ENCODE results near the gene FOXR1.
"Not testable (repeated sequence)": the region's sequence is repeated elsewhere in the genome, so short reads cannot be mapped to it uniquely, and the experiment has no call there.

FOXR1 gene

GRCh38 chr11:118997627-118998387 lies 26.2 kb downstream of the FOXR1 start, which contains the start of gene CENATAC:
CENATAC (plus strand) TSS chr11:118998138; CDS start chr11:118998198, 60 bp downstream.
- peak; percentile 100 for DNase-seq (ENCODE audit: low spot score)

DNA sequence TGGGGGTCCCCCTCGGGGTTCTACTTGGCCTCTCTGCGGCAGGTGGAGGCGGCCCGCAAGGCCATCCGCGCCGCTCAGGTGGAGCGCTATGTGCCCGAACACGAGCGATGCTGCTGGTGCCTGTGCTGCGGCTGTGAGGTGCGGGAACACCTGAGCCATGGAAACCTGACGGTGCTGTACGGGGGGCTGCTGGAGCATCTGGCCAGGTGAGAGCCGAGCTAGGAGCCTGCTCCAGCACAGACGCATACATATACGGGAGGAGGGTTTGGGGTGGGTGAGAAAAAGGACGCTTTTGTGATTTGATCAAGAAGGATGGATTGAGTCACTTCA lies 26.8 kb downstream of the FOXR1 start:
- no peak for DNase-seq (ENCODE audit: low spot score)

DNA sequence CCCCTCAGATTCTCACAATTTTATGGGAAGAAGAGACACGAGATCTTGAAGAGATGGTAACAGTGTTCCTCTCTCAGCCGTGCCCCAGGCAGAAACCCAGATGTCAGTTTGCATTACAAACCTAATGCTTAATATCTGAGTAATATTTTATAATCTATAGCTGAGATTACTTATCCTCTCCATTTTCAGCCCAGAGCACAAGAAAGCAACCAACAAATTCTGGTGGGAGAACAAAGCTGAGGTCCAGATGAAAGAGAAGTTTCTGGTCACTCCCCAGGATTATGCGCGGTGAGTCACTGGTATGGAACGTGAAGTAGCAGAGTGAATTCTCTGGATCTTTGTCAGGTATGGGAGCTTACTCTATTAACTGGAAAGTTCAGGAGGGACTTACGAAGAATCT lies 27.3 kb downstream of the FOXR1 start:
- peak; percentile 59 for DNase-seq (ENCODE audit: low spot score)

DNA sequence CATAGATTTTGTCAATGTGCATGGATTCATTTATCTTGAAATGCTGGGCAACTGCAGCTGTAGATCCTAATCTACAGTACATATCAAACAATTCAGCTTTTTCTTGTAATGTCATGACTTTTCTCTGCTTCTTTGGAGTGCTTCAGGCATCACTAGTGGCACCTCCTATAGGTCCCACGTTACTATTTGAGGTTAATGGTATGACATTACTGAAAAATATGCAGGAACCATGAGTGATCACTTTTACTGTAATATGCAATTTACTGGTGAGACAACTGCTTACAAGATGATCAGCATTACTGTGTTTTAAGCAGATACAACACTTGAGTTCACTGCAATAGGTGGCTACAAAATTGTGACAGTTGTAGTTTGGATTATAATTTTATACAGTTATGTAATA lies 29.3 kb downstream of the FOXR1 start:
- DNase-seq (ENCODE audit: low spot score), result no peak

DNA sequence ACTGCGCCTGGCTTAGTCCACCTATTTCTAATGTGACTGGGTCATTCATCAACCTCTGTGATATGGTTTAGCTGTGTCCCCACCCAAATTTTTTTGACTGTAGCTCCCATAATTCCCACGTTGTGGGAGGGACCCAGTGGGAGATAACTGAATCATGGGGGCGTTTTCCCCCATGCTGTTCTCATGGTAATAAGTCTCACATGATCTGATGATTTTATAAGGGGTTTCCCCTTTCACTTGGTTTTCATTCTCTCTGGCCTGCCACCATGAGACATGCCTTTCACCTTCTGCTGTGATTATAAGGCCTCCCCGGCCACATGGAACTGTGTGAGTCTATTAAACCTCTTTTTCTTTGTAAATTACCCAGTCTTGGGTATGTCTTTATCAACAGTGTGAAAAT lies 35.1 kb downstream of the FOXR1 start:
- DNase-seq (ENCODE audit: low spot score), result no peak

- no peak for DNase-seq (ENCODE audit: low spot score)
Measured at GRCh38 chr11:119011476-119012053, 40.0 kb downstream of the FOXR1 start.

GRCh38 chr11:119012629-119013170 lies 41.1 kb downstream of the FOXR1 start:
- DNase-seq (ENCODE audit: low spot score), result no peak

- no peak for DNase-seq (ENCODE audit: low spot score)
Measured at GRCh38 chr11:119014209-119014924, 42.8 kb downstream of the FOXR1 start.

DNA sequence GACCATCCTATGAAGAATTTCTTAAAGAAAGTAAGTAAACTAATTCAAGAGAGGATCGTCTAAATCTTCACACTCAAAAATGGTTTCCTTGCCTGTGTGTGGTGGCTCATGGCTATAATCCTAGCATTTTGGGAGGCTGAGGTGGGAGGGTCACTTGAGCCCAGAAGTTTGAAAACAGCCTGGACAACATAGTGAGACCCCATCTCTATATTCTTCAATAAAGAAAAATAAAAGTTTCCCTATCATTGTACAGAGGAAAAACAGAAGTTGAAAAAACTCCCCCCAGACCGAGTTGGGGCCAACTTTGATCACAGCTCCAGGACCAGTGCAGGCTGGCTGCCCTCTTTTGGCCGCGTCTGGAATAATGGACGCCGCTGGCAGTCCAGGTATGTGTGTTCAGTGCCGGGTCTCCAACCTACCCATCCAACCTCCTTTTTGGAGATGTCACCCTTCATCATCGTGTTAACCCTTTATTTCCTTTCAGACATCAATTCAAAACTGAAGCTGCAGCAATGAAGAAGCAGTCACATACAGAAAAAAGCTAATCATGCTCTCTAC lies 43.6 kb downstream of the FOXR1 start:
- no peak for DNase-seq (ENCODE audit: low spot score)

GRCh38 chr11:119016216-119017009 lies 44.9 kb downstream of the FOXR1 start:
- DNase-seq (ENCODE audit: low spot score), result no peak

- not testable (repeated sequence) for DNase-seq (ENCODE audit: low spot score)
Measured at GRCh38 chr11:119017377-119017776, 45.8 kb downstream of the FOXR1 start.

DNA sequence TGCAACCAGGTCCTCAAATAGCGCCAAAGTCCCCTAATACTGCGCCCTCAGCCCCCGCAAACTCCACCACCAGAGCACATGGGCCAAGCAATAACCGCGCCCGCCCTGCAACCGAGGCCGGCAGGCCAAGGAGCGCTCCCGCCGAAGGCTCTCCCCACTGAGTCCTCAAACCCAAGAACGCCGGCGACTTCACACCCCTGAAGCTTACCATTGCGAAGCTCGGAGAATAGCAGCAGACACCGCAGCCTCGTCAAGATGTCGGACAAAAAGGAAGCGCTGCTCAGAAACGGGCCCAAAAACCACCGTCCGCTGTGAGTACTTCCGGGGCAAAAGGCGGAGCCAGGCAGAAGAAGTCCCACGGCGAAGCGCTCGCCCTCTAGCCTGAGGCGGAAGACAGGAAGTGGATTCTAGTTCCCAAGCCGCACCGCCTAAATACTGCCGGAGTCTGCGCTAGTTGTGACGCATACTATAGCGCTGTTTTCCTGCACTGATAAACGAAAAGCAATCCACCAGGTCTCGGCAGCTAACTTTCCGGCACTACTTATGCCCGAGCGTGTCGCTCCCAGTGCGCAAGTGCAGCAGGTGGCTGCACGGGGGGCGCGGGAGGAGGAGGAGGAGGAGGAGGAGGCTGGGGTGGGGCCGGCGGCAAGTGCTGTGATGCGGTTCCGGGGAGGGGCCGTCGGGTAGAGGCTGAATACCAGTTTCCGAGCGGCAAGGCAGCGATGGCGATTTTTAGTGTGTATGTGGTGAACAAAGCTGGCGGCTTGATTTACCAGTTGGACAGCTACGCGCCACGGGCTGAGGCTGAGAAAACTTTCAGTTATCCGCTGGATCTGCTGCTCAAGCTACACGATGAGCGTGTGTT lies 46.7 kb downstream of the FOXR1 start, which contains the start of the genes RPS25 and TRAPPC4:
Gene RPS25, minus strand, starts transcription at position 270 of the 865 bp plus-strand sequence. Its CDS starts 59 bp downstream, at position 211.
Gene TRAPPC4, plus strand, starts transcription at position 693 of the 865 bp plus-strand sequence. Its CDS starts 30 bp downstream, at position 723.
- DNase-seq (ENCODE audit: low spot score), result peak; percentile 96

DNA sequence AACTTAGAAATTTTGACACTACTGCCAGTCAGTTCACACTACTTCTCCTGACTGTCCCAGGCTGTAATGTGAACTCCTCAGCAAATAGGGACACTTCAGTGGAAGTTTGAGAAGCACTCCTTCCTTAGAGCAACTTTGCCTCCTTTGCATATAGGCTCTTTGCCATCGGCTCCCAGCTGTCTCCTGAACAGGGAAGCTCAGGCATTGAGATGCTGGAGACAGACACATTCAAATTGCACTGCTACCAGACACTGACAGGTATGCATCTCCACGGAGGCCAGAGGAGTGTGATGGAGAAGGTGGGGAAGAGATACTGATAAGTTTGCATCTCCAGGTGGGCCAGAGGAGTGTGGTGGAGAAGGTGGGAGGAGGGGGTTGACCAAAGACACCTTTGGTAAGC lies 48.4 kb downstream of the FOXR1 start:
- no peak for DNase-seq (ENCODE audit: low spot score)

DNA sequence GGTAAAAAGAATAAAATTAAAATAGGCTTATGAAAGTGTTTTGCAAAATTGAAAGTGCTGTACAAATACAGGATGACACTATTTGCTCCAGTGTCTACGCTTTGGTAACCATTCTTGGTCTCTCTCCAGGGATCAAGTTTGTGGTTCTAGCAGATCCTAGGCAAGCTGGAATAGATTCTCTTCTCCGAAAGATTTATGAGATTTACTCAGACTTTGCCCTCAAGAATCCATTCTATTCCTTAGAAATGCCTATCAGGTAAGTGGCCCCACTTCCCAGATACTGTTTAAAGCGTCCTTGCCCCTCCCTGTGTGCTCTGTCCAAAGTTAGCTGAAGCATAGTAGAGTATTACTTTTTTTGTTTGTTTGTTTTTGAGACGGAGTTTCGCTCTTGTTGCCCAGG lies 50.1 kb downstream of the FOXR1 start:
- no peak for DNase-seq (ENCODE audit: low spot score)

GRCh38 chr11:119023741-119024140 lies 52.2 kb downstream of the FOXR1 start:
- no peak for DNase-seq (ENCODE audit: low spot score)

GRCh38 chr11:119024430-119025098 lies 53.0 kb downstream of the FOXR1 start:
- DNase-seq (ENCODE audit: low spot score), result no peak

DNA sequence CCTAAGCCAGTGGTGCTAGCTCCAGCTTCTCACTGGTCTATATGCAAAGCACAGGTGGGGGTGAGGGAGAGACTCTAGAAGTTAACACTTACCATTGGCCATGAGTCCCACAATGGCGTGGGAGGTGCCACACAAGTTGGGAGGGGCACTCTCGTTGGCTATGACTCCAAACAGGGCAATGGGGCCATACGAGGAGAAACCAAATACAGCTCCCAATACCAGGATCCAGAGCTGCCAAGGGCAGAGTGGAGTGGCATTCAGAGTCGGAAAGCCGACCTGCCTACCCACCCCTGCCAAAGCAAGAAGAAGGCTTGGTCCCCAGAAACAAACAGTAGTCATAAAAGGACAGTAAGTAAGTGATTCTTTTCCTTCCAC lies 53.5 kb downstream of the FOXR1 start:
- DNase-seq (ENCODE audit: low spot score), result no peak

GRCh38 chr11:119025541-119025940 lies 54.0 kb downstream of the FOXR1 start:
- no peak for DNase-seq (ENCODE audit: low spot score)

GRCh38 chr11:119025978-119026766 lies 54.6 kb downstream of the FOXR1 start:
- no peak for DNase-seq (ENCODE audit: low spot score)
